Duodenal mucosa (tissue), 2 donors: ENCODE data around the gene CSHL1.
"Not testable (repeated sequence)": the region's sequence is repeated elsewhere in the genome, so short reads cannot be mapped to it uniquely, and the experiment has no call there.

Source experiments
- H3K27ac ChIP-seq: one replicate; pipeline ENCODE4 v1.7.0; 2013; ENCODE audit warnings: low read depth, low read length
- H3K27me3 ChIP-seq, 2 donors: one replicate each; pipeline ENCODE4 v1.7.0; 2013; ENCODE audit warnings: low read length in 2 of 2, control low read depth in 1 of 2; ENCODE audit not compliant: insufficient read depth in 2 of 2, control insufficient read depth in 1 of 2
- H3K36me3 ChIP-seq, 2 donors: one replicate each; pipeline ENCODE4 v1.7.0; 2013; ENCODE audit warnings: low read length in 2 of 2, control low read depth in 1 of 2; ENCODE audit not compliant: insufficient read depth in 2 of 2, control insufficient read depth in 1 of 2
- H3K4me1 ChIP-seq, 2 donors: one replicate each; pipeline ENCODE4 v1.7.0; 2013; ENCODE audit warnings: low read length in 2 of 2, control low read depth in 1 of 2; ENCODE audit not compliant: insufficient read depth in 2 of 2, control insufficient read depth in 1 of 2
- H3K4me3 ChIP-seq, 2 donors: one replicate each; pipeline ENCODE4 v1.7.0; 2013; ENCODE audit warnings: low read length in 2 of 2, low read depth in 1 of 2
- H3K9ac ChIP-seq, 2 donors: one replicate each; pipeline ENCODE4 v1.7.0; 2013; ENCODE audit warnings: low read length in 2 of 2, low read depth in 1 of 2
- H3K9me3 ChIP-seq, 2 donors: one replicate each; pipeline ENCODE4 v1.7.0; 2013; ENCODE audit warnings: low read length in 2 of 2, control low read depth in 1 of 2; ENCODE audit not compliant: control insufficient read depth in 1 of 2

The CSHL1 gene

GRCh38 chr17:63907161-63907778, 3.8 kb downstream of the CSHL1 start:
- H3K36me3 ChIP-seq, H3K27ac ChIP-seq, H3K4me1 ChIP-seq, H3K9me3 ChIP-seq, H3K4me3 ChIP-seq, H3K9ac ChIP-seq, H3K27me3 ChIP-seq: not testable (repeated sequence)

- H3K27ac ChIP-seq, H3K9me3 ChIP-seq, H3K4me1 ChIP-seq, H3K9ac ChIP-seq, H3K36me3 ChIP-seq, H3K27me3 ChIP-seq, H3K4me3 ChIP-seq: not testable (repeated sequence)
These were observed 6.3 kb downstream of the CSHL1 start for GRCh38 chr17:63904796-63905195.

GRCh38 chr17:63903787-63904201, 7.3 kb downstream of the CSHL1 start:
- not testable (repeated sequence) for H3K4me3 ChIP-seq, H3K36me3 ChIP-seq, H3K4me1 ChIP-seq, H3K9ac ChIP-seq, H3K27ac ChIP-seq, H3K27me3 ChIP-seq, H3K9me3 ChIP-seq

- H3K27me3 ChIP-seq, H3K4me3 ChIP-seq, H3K4me1 ChIP-seq, H3K9ac ChIP-seq, H3K9me3 ChIP-seq, H3K36me3 ChIP-seq, H3K27ac ChIP-seq: not testable (repeated sequence)
These were observed 9.1 kb downstream of the CSHL1 start for GRCh38 chr17:63901971-63902370.

- not testable (repeated sequence) for H3K9ac ChIP-seq, H3K9me3 ChIP-seq, H3K27me3 ChIP-seq, H3K4me1 ChIP-seq, H3K36me3 ChIP-seq, H3K27ac ChIP-seq, H3K4me3 ChIP-seq
These were observed 11.9 kb downstream of the CSHL1 start for GRCh38 chr17:63898899-63899798.

GRCh38 chr17:63896524-63897354, 14.3 kb downstream of the CSHL1 start, which contains the start of gene CSH1:
Gene CSH1, minus strand, starts transcription at chr17:63896574. Its CDS starts 63 bp downstream, at chr17:63896511.
- H3K9ac ChIP-seq, H3K4me3 ChIP-seq, H3K36me3 ChIP-seq, H3K27me3 ChIP-seq, H3K9me3 ChIP-seq, H3K27ac ChIP-seq, H3K4me1 ChIP-seq: not testable (repeated sequence)

- H3K9me3 ChIP-seq, H3K4me1 ChIP-seq, H3K27me3 ChIP-seq, H3K9ac ChIP-seq, H3K4me3 ChIP-seq, H3K36me3 ChIP-seq, H3K27ac ChIP-seq: not testable (repeated sequence)
These were observed 16.2 kb downstream of the CSHL1 start for GRCh38 chr17:63894821-63895220.

- not testable (repeated sequence) for H3K27me3 ChIP-seq, H3K9ac ChIP-seq, H3K4me3 ChIP-seq, H3K4me1 ChIP-seq, H3K36me3 ChIP-seq, H3K27ac ChIP-seq, H3K9me3 ChIP-seq
These were observed 17.0 kb downstream of the CSHL1 start for GRCh38 chr17:63894021-63894420.

DNA sequence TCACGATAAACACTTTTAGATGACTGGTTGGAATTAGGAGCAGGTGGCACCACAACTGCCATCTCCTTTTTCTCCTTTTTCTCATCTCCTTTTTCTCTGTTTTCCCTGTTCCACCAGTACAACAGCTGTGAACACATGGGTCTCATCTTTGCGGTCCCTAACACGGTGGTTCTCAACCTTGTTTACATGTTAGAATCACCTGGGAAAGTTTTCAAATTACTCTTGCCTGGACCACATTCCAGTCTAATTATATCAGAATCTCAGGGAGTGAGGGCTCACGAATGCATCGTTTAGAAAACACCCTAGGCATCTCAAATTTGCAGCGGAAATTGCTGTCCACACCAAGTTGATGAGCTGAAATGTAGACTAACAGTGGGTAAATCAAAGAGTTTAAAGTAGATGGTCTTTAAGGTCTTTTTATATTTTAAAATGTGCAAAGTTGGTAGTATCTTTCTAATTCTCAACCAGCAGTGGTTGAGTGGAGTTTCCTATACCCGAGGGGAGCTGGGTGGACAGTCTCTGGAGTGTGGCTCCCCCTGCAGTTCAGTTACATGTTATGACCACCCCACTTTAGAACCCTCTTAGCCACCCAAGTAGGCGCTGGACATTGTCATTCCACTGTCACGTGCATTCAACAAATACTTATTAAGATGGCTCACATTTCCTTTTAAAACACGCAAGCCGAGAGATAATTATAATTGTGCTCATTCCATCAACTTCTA, 18.6 kb downstream of the CSHL1 start:
- H3K4me1 ChIP-seq, H3K9ac ChIP-seq, H3K27ac ChIP-seq, H3K4me3 ChIP-seq, H3K36me3 ChIP-seq, H3K9me3 ChIP-seq, H3K27me3 ChIP-seq: not testable (repeated sequence)
